GM18499 (cell line): ENCODE measurements around the gene SHISA5.

ENCODE experiments used
- ATAC-seq: cut with Tn5 transposase; IDR thresholded peaks from one replicate; pipeline ENCODE4 v1.9.1; 2021; ENCODE audit warnings: moderate number of reproducible peaks; ENCODE audit not compliant: insufficient read depth, unreplicated experiment

The SHISA5 gene

GRCh38 chr3:48422272-48422671 lies 81.7 kb downstream of the SHISA5 start:
- ATAC-seq, result no peak

- no peak for ATAC-seq
Measured at GRCh38 chr3:48420561-48420960, 83.4 kb downstream of the SHISA5 start.

GRCh38 chr3:48419597-48419996 lies 84.4 kb downstream of the SHISA5 start:
- no peak for ATAC-seq

DNA sequence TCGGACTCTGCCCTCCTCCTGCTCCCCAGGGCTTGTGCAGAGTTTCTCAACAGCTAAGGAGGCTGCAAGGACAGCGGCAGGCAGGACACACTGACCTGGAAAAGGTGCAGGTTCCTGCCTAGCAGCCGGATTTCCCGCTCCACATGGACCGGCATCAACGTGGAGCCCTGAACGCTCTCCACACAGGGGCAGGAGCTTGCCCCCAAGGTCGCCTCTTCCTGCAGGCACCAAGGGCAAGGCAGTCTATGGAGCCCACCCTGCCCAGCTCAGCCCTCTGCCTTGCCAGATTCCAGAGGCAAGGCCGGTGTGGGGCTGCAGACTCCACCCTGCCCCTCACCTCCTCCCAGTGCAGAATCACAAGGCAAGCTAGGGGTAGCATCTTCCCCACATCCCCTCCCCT lies 84.8 kb downstream of the SHISA5 start:
- no peak for ATAC-seq

DNA sequence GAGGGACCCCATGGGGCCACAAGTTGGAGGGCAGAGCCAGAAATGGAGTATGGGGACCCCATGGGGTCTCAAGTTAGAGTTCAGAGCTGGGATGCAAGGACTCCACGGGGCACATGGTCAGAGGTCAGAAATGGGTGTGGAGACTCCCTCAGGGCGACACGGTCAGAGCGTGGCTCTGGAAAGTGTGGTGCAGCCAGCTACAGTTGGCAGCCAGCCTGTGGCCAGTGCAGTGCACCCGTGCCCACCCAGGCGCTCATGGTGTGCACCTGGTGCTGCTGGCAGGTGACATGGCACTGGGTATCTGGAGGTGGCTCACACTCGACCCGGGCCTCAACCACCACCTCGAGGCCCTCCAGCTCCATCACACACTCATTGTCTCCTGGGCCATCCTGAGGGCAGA lies 85.3 kb downstream of the SHISA5 start:
- no peak for ATAC-seq

- ATAC-seq, result no peak
Measured at GRCh38 chr3:48418140-48418539, 85.8 kb downstream of the SHISA5 start.
